Trophoblast cell (in vitro differentiated cells and primary cell): ENCODE data around the gene TLR1.
A peak's percentile ranks its signal among the peaks of the same experiment; 100 is the strongest.
"Not testable (repeated sequence)": the region's sequence is repeated elsewhere in the genome, so short reads cannot be mapped to it uniquely, and the experiment has no call there.

Source experiments
- DNase-seq, 2 donors: peaks; one replicate each; pipeline ENCODE4 v3.0.0-alpha.2; 2016
- H2AFZ ChIP-seq: 2 replicates; pipeline ENCODE4 v1.6.1; 2013; ENCODE audit warnings: low read length, moderate library complexity, mild to moderate bottlenecking; ENCODE audit not compliant: insufficient read depth, poor library complexity
- H2AK5ac ChIP-seq: 2 replicates; pipeline ENCODE4 v1.6.1; 2013; ENCODE audit warnings: mild to moderate bottlenecking, low read length
- H2BK120ac ChIP-seq: 2 replicates; pipeline ENCODE4 v1.6.1; 2013; ENCODE audit warnings: low read length, mild to moderate bottlenecking, moderate library complexity; ENCODE audit not compliant: insufficient read depth, poor library complexity
- H2BK12ac ChIP-seq: 2 replicates; pipeline ENCODE4 v1.6.1; 2013; ENCODE audit warnings: mild to moderate bottlenecking, low read length, moderate library complexity
- H2BK5ac ChIP-seq: 2 replicates; pipeline ENCODE4 v1.6.1; 2013; ENCODE audit warnings: low read length, low read depth, moderate library complexity, mild to moderate bottlenecking; ENCODE audit not compliant: poor library complexity
- H3K14ac ChIP-seq: 2 replicates; pipeline ENCODE4 v1.6.1; 2013; ENCODE audit warnings: mild to moderate bottlenecking, low read length
- H3K18ac ChIP-seq: 2 replicates; pipeline ENCODE4 v1.6.1; 2013; ENCODE audit warnings: mild to moderate bottlenecking, low read length
- H3K23ac ChIP-seq: 2 replicates; pipeline ENCODE4 v1.6.1; 2013; ENCODE audit warnings: low read length
- H3K27ac ChIP-seq: 2 replicates; pipeline ENCODE4 v1.5.1; 2013; ENCODE audit warnings: low read depth, mild to moderate bottlenecking, inconsistent platforms, low read length, moderate library complexity
- H3K27me3 ChIP-seq: 2 replicates; pipeline ENCODE4 v1.6.1; 2013; ENCODE audit warnings: inconsistent platforms, mild to moderate bottlenecking, low read length, moderate library complexity; ENCODE audit not compliant: insufficient read depth
- H3K36me3 ChIP-seq, 2 experiments: 1 replicate in 1 of 2; 2 replicates in 1 of 2; pipeline ENCODE4 v1.6.1; 2013; ENCODE audit warnings: low read length in 2 of 2, mild to moderate bottlenecking in 2 of 2, moderate library complexity in 1 of 2; ENCODE audit not compliant: insufficient read depth in 2 of 2, control insufficient read depth in 1 of 2
- H3K4ac ChIP-seq: 2 replicates; pipeline ENCODE4 v1.6.1; 2013; ENCODE audit warnings: low read depth, mild to moderate bottlenecking, low read length, moderate library complexity
- H3K4me1 ChIP-seq, 2 experiments: 1 replicate in 1 of 2; 2 replicates in 1 of 2; pipeline ENCODE4 v1.6.1; 2013; ENCODE audit warnings: low read length in 2 of 2, mild to moderate bottlenecking in 2 of 2, moderate library complexity in 1 of 2; ENCODE audit not compliant: insufficient read depth in 2 of 2, control insufficient read depth in 1 of 2
- H3K4me2 ChIP-seq: 2 replicates; pipeline ENCODE4 v1.6.1; 2013; ENCODE audit warnings: inconsistent platforms, mild to moderate bottlenecking, low read length, moderate library complexity
- H3K4me3 ChIP-seq: 2 replicates; pipeline ENCODE4 v1.5.1; 2013; ENCODE audit warnings: mild to moderate bottlenecking, low read depth, low read length, inconsistent platforms
- H3K79me1 ChIP-seq: one replicate; pipeline ENCODE4 v1.6.1; 2013; ENCODE audit warnings: low read length
- H3K79me2 ChIP-seq: 2 replicates; pipeline ENCODE4 v1.6.1; 2013; ENCODE audit warnings: low read length, mild to moderate bottlenecking; ENCODE audit not compliant: control insufficient read depth, insufficient read depth, poor library complexity
- H3K9ac ChIP-seq: 2 replicates; pipeline ENCODE4 v1.6.1; 2013; ENCODE audit warnings: mild to moderate bottlenecking, low read length
- H3K9me3 ChIP-seq: 2 replicates; pipeline ENCODE4 v1.6.1; 2013; ENCODE audit warnings: low read depth, mild to moderate bottlenecking, control low read depth, inconsistent platforms, low read length; ENCODE audit not compliant: insufficient read depth
- H4K12ac ChIP-seq: 2 replicates; pipeline ENCODE4 v1.6.1; 2013; ENCODE audit warnings: low read depth, mild to moderate bottlenecking, low read length, moderate library complexity
- H4K8ac ChIP-seq: 2 replicates; pipeline ENCODE4 v1.6.1; 2013; ENCODE audit warnings: low read depth, mild to moderate bottlenecking, low read length, moderate library complexity
- H4K91ac ChIP-seq: one replicate; pipeline ENCODE4 v1.6.1; 2013; ENCODE audit warnings: low read depth, mild to moderate bottlenecking, low read length, moderate library complexity
- WGBS: extraction: QIAGEN DNeasy Blood & Tissue Kit; methylation state at CpG from one replicate; pipeline ENCODE4 v1.1.7; 2013; ENCODE audit warnings: missing lambda C conversion rate; ENCODE audit not compliant: insufficient read length, insufficient coverage; ENCODE audit errors: extremely low coverage; 5-methylcytosine and 5-hydroxymethylcytosine counted together

TLR1 gene

DNA sequence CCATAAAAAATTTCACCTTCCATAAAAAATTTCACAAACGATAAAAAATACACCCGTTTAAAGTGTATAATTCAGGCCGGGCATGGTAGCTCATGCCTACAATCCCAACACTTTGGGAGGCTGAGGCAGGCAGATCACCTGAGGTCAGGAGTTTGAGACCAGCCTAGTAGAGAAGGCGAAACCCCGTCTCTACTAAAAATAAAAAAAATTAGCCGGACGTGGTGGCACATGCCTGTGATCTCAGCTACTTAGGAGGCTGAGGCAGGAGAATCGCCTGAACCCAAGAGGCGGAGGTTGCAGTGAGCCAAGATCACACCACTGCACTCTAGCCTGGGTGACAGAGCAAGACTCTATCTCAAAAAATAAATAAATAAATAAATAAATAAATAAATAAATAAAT lies 1.7 kb upstream of the TLR1 start:
- not testable (repeated sequence) for H3K9ac ChIP-seq, H3K18ac ChIP-seq, H2BK5ac ChIP-seq, H3K4me1 ChIP-seq, H3K23ac ChIP-seq, H3K4me3 ChIP-seq, H3K79me2 ChIP-seq, H4K8ac ChIP-seq, H3K4me2 ChIP-seq, H3K9me3 ChIP-seq, H3K36me3 ChIP-seq, H2AK5ac ChIP-seq, H3K4ac ChIP-seq, DNase-seq, H2AFZ ChIP-seq, H3K27me3 ChIP-seq, H3K79me1 ChIP-seq, H2BK12ac ChIP-seq, H4K91ac ChIP-seq, H2BK120ac ChIP-seq, H3K14ac ChIP-seq, H4K12ac ChIP-seq, H3K27ac ChIP-seq
- WGBS, result 100% methylated on average over 2 of the region's 9 CpGs

DNA sequence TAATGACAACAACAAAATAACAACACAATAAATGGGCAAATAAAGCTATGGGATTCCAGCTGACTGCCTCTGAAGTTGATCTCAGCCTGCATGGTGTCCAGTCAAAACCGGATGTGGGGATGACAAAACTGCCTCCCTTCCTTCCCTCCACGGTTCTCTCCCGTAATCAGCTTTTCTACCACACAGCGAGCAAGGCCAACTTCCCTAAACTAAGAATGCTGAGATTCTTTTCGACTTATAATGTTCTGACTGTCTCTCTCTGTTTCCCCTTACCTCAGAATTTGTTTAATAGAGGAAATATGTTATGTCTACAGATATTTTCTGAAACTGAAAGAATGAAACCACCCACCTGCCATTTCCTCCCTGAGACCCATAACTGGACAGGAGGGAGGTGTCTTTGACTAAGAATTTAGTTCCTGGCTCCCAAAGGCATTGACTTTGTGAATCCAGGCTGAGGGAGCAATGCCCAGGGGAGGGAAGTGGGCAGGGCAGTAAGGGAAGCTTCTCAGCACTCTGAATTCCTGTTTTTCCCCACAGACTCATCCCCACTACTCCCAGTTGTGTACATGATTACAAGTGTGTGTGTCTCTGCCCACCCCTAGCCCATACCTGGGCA lies 1.0 kb upstream of the TLR1 start:
- no peak overlapping the region for H3K18ac ChIP-seq

DNA sequence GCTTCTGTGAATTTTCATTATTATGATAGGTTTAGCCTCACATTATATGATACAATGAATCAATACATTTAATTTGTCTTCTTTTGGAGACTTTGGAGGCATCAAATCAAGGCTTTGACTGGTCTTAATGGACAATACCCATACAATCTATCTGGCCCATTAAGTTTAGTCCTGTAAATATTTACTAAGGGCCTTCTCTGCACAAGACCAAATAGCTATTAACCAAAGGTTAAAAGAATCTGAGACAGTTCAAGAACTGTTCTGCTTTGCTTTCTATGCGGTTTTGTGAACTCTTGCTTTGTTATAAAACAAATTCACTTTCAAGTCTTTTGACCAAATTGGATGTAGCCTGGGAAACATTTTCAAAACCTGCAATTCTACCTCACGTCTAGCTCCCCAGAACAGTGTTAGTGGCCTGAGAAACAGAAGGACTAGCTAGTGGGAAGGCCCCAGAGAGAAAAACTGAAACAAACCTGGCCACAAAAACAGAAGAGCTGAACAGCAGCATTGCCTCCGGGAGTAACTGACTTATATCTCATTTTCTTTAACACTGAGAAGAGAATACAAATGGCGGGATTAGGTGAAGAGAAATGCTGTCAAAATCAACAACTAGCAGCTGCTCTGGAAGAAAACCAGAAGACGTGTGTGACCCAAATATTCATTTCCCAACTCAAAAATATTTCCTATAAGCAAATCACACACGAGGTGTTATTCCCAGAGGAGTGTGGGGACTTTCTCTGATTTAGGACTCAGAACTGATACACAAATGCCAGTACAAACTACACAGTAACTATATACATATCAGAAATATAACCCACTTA lies 548 bp downstream of the TLR1 start:
- no peak overlapping the region for H4K12ac ChIP-seq
- no peaks in the 10 kb centered on the region for H3K27me3 ChIP-seq
- H3K79me2 ChIP-seq, result no peaks in the 10 kb centered on the region
- H2AK5ac ChIP-seq, result no peak overlapping the region
- WGBS, result no CpG with 5 or more reads among the region's 6 CpGs
- no peaks in the 10 kb centered on the region for H3K79me1 ChIP-seq
- H4K8ac ChIP-seq, result no peak overlapping the region
- no peaks in the 10 kb centered on the region for H3K4me1 ChIP-seq
- no peak for DNase-seq
- no peak overlapping the region for H3K27ac ChIP-seq
- H3K4me3 ChIP-seq, result no peak overlapping the region
- H4K91ac ChIP-seq, result no peak overlapping the region
- no peak overlapping the region for H2AFZ ChIP-seq
- H3K36me3 ChIP-seq, result peaks cover 0 to 3% of the 10 kb centered on the region in 2 experiments
- H3K23ac ChIP-seq, result no peak overlapping the region
- H2BK12ac ChIP-seq, result no peak overlapping the region
- H3K14ac ChIP-seq, result no peak overlapping the region
- no peak overlapping the region for H3K9ac ChIP-seq
- no peak overlapping the region for H2BK120ac ChIP-seq
- no peak overlapping the region for H2BK5ac ChIP-seq
- no peak overlapping the region for H3K18ac ChIP-seq
- no peak overlapping the region for H3K4me2 ChIP-seq
- peaks cover 8% of the 10 kb centered on the region for H3K9me3 ChIP-seq
- H3K4ac ChIP-seq, result no peak overlapping the region

More for the DNA sequence above, 1.0 kb upstream of the TLR1 start:
- Histone ChIP-seq H3K14ac (no peak overlapping the region), H2BK12ac (no peak overlapping the region), H4K12ac (no peak overlapping the region), H4K91ac (no peak overlapping the region), H3K4me3 (no peak overlapping the region), H3K23ac (no peak overlapping the region), H3K79me2 (no peaks in the 10 kb centered on the region), H4K8ac (no peak overlapping the region), H3K4ac (no peak overlapping the region), H3K9ac (no peak overlapping the region), H2AFZ (no peak overlapping the region), H2BK120ac (no peak overlapping the region), H2AK5ac (no peak overlapping the region), H3K27ac (no peak overlapping the region), H3K36me3 (peaks cover 0 to 3% of the 10 kb centered on the region in 2 experiments), H3K9me3 (peaks cover 8% of the 10 kb centered on the region), H3K79me1 (no peaks in the 10 kb centered on the region), H3K4me2 (no peak overlapping the region), H3K4me1 (no peaks in the 10 kb centered on the region), H2BK5ac (no peak overlapping the region), H3K27me3 (no peaks in the 10 kb centered on the region)
- peak in 1 of 2 donors; percentile 20 for DNase-seq
- no CpG with 5 or more reads among the region's 5 CpGs for WGBS

DNA sequence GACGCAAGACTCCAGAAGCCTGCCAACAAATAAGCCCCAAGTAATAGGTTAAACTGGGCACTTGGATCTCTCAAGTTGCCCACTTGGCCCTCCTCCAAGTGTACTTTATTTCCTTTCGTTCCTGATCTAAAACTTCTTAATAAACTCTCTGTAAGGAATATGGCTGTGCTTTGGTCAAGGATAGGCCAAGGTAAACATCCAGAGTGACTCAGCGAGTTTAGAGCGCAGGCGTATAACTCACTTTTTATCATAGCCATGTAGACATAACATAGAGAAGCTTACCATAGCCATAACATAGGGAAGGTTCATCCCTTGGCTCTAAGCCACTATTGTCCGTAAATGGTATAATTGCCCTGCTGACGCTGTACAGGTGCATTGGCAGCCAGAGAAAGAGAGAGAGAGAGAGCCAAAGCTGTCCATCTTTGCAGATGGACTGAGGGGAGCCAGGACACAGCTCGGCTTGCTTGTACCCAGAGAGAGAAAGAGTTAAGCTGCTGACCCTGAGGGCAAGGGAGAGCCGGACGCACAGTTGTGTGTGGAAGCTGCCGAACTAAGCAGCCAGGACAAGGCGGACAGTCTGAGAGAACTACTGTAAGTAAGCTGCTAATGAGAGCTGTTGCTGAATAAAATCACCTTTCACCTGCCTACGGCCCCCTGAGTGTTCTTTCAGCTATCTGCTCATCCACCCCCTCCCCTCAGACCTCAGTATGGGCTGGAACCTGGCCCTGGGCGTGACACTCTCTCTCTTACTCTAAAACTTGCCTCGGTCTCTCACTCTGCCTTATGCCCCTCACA lies 1.8 kb downstream of the TLR1 start:
- Histone ChIP-seq H3K14ac (no peak overlapping the region), H2BK12ac (no peak overlapping the region), H3K4me2 (no peak overlapping the region), H3K79me1 (no peaks in the 10 kb centered on the region), H2BK5ac (no peak overlapping the region), H3K4me3 (no peak overlapping the region), H3K4ac (no peak overlapping the region), H3K9me3 (peaks cover 8% of the 10 kb centered on the region), H4K91ac (no peak overlapping the region), H3K79me2 (no peaks in the 10 kb centered on the region), H3K36me3 (peaks cover 0 to 3% of the 10 kb centered on the region in 2 experiments), H3K9ac (no peak overlapping the region), H3K27me3 (no peaks in the 10 kb centered on the region), H2BK120ac (no peak overlapping the region), H4K8ac (no peak overlapping the region), H3K18ac (no peak overlapping the region), H3K4me1 (no peaks in the 10 kb centered on the region), H2AFZ (no peak overlapping the region), H3K23ac (no peak overlapping the region), H4K12ac (no peak overlapping the region), H2AK5ac (no peak overlapping the region), H3K27ac (no peak overlapping the region)
- WGBS, result no CpG with 5 or more reads among the region's 15 CpGs
- no peak for DNase-seq
